ENCODE results near the gene ENOX1. TPM values are rescaled to one million over a fixed set of nuclear protein-coding genes. Genes with fewer than 3 reads are reported as not detected.

Gene ENOX1
- total and polyA plus RNA-seq, 7 donors: 0.34 to 7.1 (median 1.1) TPM

DNA sequence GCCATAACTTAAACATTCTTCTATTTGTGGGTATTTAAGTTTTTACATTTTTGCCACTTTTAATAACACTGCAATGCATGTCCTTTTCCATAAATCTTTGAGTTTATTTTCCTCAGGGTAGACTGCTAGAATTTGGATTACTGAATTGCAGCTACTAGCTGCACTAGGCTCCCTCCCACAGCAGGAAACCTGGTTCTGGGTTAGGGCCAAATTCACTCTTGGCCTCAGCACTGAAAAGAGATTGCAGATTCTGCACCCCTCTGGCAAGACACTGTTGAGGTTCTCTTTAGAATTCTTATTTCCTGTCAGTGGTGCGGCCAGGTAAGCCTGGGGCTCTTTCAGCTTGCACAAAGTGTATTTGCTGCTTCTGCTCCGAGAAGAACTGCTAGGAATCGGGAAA lies 155.7 kb downstream of the ENOX1 start:
- whole genome bisulfite sequencing, 3 donors: 89 to 93% (median 93%) methylated on average over 3 of the region's 3 CpGs
- no peaks in the 10 kb centered on the region for H3K9me3 ChIP-seq
- ATAC-seq (no peak), DNase-seq (no peak)
- no peaks in the 10 kb centered on the region for H3K36me3 ChIP-seq (ENCODE audit: insufficient read depth in 1 of 2, low read depth in 1 of 2)
- H3K4me3 ChIP-seq: no peak overlapping the region
- H3K4me1 ChIP-seq: no peaks in the 10 kb centered on the region
- TF ChIP-seq, protein P1, sequence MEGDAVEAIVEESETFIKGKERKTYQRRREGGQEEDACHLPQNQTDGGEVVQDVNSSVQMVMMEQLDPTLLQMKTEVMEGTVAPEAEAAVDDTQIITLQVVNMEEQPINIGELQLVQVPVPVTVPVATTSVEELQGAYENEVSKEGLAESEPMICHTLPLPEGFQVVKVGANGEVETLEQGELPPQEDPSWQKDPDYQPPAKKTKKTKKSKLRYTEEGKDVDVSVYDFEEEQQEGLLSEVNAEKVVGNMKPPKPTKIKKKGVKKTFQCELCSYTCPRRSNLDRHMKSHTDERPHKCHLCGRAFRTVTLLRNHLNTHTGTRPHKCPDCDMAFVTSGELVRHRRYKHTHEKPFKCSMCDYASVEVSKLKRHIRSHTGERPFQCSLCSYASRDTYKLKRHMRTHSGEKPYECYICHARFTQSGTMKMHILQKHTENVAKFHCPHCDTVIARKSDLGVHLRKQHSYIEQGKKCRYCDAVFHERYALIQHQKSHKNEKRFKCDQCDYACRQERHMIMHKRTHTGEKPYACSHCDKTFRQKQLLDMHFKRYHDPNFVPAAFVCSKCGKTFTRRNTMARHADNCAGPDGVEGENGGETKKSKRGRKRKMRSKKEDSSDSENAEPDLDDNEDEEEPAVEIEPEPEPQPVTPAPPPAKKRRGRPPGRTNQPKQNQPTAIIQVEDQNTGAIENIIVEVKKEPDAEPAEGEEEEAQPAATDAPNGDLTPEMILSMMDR (IDR thresholded peaks at IDR 0.05): no peak
- intact Hi-C loops (cut with DNase I): no loop called here
- H3K27me3 ChIP-seq (ENCODE audit: insufficient read depth in 3 of 3, low read length in 2 of 3): no peaks in the 10 kb centered on the region
- H3K27ac ChIP-seq: no peak overlapping the region

DNA sequence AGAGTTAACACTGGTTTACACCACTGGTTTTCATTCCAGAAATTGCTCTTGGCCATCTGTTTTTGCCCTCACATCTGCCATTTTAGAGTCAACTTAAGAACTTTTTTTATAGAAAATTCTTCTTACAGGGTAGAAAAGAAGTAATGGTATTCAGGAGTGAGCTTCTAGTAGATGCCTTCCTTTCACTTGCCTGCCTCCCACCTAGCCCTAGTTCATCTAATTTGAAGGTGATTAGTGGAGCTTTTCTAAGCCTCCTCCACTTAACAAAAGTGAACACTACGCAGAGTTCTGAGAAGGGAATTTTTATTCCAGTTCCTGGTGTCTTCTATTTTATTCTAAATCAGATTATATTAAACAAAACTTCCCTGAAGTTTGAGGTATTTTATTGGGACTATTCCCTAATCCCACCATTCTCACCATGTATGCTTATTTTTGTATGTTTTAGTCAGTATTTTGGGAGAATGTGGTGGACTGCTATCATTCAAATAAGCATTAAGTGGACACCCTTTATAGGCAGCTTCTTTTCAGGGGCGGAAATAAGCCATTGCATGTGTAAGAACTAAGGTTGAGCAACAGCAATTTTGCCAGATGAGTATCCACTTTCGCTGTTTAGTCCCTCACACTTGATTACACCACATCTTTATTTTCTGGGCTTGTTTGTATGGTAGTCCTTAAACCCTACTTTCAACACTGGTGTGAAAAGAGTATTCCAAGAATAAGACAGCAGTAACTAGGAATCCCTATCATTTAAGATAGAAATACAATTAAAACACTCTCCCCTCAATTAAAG lies 156.9 kb downstream of the ENOX1 start:
- 78 to 97% (median 96%) methylated on average over 3 of the region's 3 CpGs for WGBS, 3 donors
- intact Hi-C loops (cut with DNase I): no loop called here
- TF ChIP-seq, protein P1 (IDR thresholded peaks at IDR 0.05): no peak
- Histone ChIP-seq H3K27me3 (ENCODE audit: insufficient read depth in 3 of 3, low read length in 2 of 3) (no peaks in the 10 kb centered on the region), H3K9me3 (no peaks in the 10 kb centered on the region), H3K36me3 (ENCODE audit: insufficient read depth in 1 of 2, low read depth in 1 of 2) (no peaks in the 10 kb centered on the region), H3K4me3 (no peak overlapping the region), H3K27ac (no peak overlapping the region), H3K4me1 (no peaks in the 10 kb centered on the region)
- DNase-seq (no peak), ATAC-seq (no peak)

DNA sequence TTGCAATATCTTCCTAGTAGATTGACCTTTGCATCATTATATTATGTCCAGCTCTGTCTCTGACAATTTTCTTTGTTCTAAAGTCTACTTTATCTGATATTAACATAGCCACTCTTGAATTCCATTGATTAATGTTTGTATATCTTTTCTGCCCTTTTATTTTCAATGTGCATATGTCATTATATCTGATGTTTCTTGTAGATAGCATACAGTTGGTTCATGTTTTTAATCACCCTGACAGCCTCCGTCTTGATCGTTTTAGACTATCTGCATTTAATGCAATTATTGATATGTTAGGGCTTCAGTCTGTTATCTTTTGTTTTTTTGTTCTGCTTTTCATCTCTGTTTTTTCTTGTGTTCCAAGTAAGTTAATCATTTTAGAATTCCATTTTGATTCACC lies 159.8 kb downstream of the ENOX1 start:
- TF ChIP-seq, protein P1 (IDR thresholded peaks at IDR 0.05): no peak
- H3K4me3 ChIP-seq: no peak overlapping the region
- WGBS, 3 donors: 92 to 96% (median 95%) methylated on average over 2 of the region's 2 CpGs
- H3K27ac ChIP-seq: no peak overlapping the region
- H3K4me1 ChIP-seq: no peaks in the 10 kb centered on the region
- DNase-seq (no peak), ATAC-seq (no peak)
- peaks cover 0 to 2% (median 0%) of the 10 kb centered on the region in 3 donors for H3K27me3 ChIP-seq (ENCODE audit: insufficient read depth in 3 of 3, low read length in 2 of 3)
- H3K36me3 ChIP-seq (ENCODE audit: insufficient read depth in 1 of 2, low read depth in 1 of 2): no peaks in the 10 kb centered on the region
- intact Hi-C loops (cut with DNase I): no loop called here
- no peaks in the 10 kb centered on the region for H3K9me3 ChIP-seq

- TF ChIP-seq, protein P1 (IDR thresholded peaks at IDR 0.05): no peak
- Histone ChIP-seq H3K9me3 (peaks cover 5% of the 10 kb centered on the region), H3K4me3 (no peak overlapping the region), H3K27ac (no peak overlapping the region), H3K27me3 (ENCODE audit: insufficient read depth in 3 of 3, low read length in 2 of 3) (no peaks in the 10 kb centered on the region), H3K4me1 (peaks cover 34% of the 10 kb centered on the region), H3K36me3 (ENCODE audit: insufficient read depth in 1 of 2, low read depth in 1 of 2) (no peaks in the 10 kb centered on the region)
- ATAC-seq (no peak), DNase-seq (no peak)
- intact Hi-C loops (cut with DNase I): no loop called here
Observed at GRCh38 chr13:43614063-43614462, 172.7 kb downstream of the ENOX1 start.
